ENCODE results near the gene OPRL1. TPM values are rescaled to one million over a fixed set of nuclear protein-coding genes. Genes with fewer than 3 reads are reported as not detected.

Gene OPRL1
- total RNA-seq, 1 donor from 2014 or later: 0.06 TPM

DNA sequence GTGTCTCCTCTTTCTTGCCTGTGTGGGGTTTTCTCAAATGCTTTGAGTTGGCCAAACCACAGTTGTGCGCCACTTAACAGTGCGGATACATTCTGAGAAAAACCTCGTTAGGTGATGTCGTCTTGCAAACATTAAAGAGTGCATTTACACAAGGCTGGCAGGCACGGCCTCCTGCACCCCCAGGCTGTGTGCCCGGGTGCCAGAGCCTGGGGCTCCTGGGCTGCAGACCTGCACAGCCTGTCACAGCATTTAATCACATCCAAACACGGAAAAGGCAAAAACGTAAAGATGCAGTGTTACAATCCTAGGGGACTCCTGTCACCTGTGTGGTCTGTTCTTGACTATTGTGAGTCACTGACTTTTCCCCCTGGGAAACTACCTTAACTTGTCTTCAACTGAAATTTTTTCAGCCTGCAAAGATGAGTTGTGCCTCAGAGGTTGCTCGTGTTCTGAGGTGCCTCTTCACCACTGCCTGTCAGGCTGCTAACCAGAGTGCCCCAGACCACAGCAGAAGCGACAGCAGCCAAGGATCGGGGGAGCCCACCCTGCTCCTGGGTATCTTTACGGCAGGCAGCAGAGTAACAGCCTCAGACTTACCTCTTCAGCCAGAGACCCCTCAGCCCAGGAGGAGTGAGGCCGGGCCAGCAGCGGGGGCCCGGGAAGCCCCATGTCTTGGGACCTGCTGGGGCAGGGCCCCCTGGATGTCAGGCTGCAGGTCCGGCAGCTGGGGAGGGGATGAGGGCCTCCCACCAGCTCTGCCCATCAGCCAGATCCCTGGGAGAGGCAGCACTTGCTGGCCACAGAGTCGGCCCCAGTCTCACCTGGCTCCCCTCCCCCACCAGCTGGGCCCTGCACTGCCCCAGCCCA lies 44.6 kb upstream of the OPRL1 start:
- no peak for DNase-seq (ENCODE audit: low read depth)
- TF ChIP-seq, protein P1, sequence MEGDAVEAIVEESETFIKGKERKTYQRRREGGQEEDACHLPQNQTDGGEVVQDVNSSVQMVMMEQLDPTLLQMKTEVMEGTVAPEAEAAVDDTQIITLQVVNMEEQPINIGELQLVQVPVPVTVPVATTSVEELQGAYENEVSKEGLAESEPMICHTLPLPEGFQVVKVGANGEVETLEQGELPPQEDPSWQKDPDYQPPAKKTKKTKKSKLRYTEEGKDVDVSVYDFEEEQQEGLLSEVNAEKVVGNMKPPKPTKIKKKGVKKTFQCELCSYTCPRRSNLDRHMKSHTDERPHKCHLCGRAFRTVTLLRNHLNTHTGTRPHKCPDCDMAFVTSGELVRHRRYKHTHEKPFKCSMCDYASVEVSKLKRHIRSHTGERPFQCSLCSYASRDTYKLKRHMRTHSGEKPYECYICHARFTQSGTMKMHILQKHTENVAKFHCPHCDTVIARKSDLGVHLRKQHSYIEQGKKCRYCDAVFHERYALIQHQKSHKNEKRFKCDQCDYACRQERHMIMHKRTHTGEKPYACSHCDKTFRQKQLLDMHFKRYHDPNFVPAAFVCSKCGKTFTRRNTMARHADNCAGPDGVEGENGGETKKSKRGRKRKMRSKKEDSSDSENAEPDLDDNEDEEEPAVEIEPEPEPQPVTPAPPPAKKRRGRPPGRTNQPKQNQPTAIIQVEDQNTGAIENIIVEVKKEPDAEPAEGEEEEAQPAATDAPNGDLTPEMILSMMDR (conservative IDR thresholded peaks at IDR 0.05; ENCODE audit: low read depth, low read length): no peak

DNA sequence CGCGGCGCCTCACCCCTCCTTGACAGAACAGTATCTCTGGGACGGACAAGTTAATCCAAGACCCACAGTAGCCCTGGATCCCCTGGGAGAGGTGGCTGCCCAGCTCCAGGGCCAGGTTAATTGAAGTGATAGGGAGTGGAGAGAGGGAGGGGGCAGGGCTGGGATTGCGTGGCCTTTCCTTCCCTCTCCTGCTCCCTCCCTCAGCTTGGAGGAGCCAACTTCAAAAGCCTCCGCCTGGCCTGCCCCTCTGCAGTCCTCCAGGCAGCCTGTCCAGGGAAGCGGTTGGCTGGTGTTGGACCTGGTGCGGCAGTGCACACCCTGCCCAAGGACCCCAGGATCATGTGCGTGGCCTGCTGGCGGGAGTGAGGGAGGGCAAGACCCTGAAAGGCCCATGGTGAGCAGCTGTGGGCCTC lies 43.9 kb upstream of the OPRL1 start, which contains the start of gene C20orf204:
Gene C20orf204, plus strand, starts transcription at position 250 of the 413 bp plus-strand sequence. Its CDS starts 142 bp downstream, at position 392.
- no peak for DNase-seq (ENCODE audit: low read depth)
- TF ChIP-seq, protein P1 (conservative IDR thresholded peaks at IDR 0.05; ENCODE audit: low read depth, low read length): no peak

More for the DNA sequence above, 44.6 kb upstream of the OPRL1 start:
- no peak overlapping the region for H3K4me3 ChIP-seq (ENCODE audit: low read depth, low read length)

DNA sequence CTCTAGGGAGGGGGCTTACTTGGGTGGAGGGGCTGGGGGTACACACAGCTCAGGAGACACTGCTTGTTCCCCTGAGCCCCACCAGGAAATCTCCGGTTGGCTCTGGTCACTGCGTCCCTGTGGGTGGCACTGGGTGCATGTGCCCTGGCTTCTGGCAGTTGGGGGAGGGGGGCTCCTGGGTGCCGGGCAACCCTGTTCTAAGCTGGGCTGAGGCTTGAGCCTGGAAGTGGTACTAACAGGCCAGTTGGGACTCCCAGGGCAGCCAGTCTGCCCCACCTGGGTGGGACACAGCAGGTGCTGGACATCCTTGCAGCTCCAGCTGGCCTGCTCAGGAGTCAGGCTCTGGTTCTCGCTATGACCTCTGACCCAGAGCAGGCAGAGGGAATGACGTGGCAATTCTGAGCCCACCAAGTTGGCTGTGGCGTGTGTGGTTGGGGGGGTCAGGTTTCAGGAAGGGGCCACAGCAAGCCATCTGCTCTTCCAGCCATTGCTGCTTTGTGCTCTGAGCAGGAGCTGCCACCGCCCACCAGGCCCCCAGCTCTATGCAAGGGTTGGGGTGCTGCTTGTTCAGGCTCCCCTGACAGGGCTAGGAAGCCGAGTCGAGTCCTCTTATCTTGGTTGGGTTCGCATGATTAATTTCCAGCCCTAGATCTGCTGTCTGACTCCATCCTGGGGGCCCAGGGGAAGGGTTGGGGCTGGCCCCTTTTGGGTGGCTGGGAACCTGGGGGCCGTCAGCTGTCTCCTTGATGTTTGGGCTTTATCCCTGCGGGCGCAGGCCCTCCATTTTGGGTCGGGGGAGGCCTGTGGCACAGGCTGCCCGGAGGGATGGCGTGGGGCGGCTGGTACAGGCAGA lies 43.3 kb upstream of the OPRL1 start:
- no peak for DNase-seq (ENCODE audit: low read depth)
- no peak overlapping the region for H3K4me3 ChIP-seq (ENCODE audit: low read depth, low read length)
- TF ChIP-seq, protein P1 (conservative IDR thresholded peaks at IDR 0.05; ENCODE audit: low read depth, low read length): no peak

More for the DNA sequence above, 43.9 kb upstream of the OPRL1 start, which contains the start of gene C20orf204:
- H3K4me3 ChIP-seq (ENCODE audit: low read depth, low read length): no peak within 1 kb of the TSS

DNA sequence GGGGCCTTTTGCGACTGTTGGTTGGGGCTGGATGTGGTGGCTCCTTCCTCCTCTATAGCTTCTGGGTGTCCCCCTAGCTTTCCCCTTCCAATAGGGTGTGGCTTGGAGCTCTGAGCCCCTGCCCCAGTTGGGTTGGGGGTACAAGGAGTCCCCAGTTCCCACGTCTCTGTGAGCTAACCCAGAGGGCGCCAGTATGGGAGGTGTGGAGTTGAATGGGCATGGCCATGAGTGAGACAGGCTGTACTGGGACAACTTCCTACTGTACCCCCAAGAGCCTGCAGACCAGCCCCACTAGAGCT lies 42.7 kb upstream of the OPRL1 start:
- no peak for DNase-seq (ENCODE audit: low read depth)
- H3K4me3 ChIP-seq (ENCODE audit: low read depth, low read length): no peak overlapping the region
- TF ChIP-seq, protein P1 (conservative IDR thresholded peaks at IDR 0.05; ENCODE audit: low read depth, low read length): no peak

DNA sequence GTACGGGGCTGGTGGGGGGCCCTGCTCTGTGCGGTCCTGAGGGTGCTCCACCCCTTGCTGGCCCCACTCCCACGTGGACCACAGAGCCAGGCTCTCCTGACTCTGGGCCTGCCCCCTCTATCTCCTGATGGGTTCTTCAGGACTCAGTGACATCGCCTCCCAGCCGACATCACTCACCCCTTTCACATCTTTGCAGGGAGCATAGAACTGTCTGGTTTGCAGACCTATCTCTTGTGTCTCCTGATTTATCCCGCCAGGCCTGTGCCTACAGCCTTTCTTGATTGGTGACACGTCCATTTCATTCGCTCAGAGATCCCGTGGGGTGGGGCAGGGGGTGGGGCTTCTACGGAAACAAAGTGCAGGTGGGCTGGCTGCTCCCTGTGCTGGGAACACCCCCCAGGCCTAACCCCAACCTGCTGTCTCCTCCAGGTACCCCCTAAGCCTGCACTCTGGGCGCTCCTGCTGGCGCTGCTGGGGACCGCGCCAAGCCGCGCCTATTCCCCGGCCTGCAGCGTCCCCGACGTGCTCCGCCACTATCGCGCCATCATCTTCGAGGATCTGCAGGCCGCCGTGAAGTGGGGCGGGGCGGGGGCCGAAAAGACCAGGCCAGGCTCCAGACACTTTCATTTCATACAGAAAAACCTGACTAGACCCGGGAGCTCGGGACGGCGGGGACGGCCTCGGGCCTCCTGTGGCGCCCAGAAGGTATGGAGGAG lies 42.2 kb upstream of the OPRL1 start:
- H3K4me3 ChIP-seq (ENCODE audit: low read depth, low read length): no peak overlapping the region
- TF ChIP-seq, protein P1 (conservative IDR thresholded peaks at IDR 0.05; ENCODE audit: low read depth, low read length): no peak
- no peak for DNase-seq (ENCODE audit: low read depth)

DNA sequence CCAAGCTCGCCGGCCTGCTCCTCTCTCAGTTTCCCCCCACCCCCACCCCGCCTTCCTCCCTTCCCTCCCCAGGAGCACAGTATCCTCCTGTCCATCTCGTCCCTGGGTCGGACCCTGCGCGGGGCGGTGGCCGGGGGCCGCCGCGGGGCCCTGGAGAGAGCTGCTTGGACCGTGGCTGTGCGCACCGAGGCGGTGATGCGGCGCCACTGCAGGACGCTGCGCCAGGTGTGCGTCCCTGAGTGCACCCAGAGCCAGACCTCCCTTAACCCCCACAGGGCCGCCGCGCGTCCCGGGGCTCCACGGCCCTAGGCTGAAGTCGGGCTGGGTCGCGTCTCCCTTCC lies 41.7 kb upstream of the OPRL1 start:
- no peak for DNase-seq (ENCODE audit: low read depth)
- TF ChIP-seq, protein P1 (conservative IDR thresholded peaks at IDR 0.05; ENCODE audit: low read depth, low read length): no peak
- H3K4me3 ChIP-seq (ENCODE audit: low read depth, low read length): peak overlapping the region; percentile 55

All from epithelial cell of proximal tubule (primary cell).